Measurements from ENCODE around the gene ETV3L.
A peak's percentile ranks its signal among the peaks of the same experiment; 100 is the strongest.
"Not testable (repeated sequence)": the region's sequence is repeated elsewhere in the genome, so short reads cannot be mapped to it uniquely, and the experiment has no call there.

Gene ETV3L

DNA sequence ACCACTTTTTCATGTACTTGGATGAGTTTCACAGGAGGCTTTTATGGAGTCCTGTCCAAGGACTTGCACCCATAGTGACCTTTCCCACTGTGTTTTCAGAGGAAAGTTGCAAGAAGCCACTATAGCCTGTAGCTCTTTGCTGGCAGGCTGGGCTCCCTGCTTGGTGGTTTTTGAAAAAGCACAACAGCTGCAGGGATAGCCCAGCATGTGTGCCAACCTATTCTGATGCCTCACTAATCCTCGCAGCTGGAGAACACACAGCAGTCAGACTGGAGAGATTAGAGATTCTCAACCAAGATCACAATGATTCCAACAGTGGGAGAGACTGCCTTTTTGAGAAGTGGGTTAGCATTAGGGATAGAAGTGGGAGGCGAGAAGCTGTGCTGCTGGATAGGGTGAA lies 30.0 kb downstream of the ETV3L start:
- DNase-seq, result no peak

DNA sequence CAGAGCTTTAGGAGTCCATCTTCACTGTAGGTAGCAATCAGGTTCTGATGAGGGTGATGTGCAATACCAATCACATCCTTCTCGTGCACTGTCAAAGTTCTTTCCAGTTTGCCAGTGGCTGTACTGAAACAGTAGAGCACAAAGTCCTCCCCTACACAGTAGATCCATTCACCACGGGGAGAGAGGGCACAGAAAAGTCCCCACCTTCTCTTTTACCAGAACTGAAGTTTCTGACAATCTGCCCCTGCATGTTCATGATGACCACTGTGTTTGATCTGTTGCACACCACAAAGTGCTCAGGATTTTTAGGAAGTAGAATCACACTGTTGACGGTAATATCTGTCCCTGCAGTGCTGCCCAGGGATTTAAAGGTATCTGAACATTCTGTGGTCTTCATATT lies 40.4 kb downstream of the ETV3L start:
- not testable (repeated sequence) for DNase-seq

DNA sequence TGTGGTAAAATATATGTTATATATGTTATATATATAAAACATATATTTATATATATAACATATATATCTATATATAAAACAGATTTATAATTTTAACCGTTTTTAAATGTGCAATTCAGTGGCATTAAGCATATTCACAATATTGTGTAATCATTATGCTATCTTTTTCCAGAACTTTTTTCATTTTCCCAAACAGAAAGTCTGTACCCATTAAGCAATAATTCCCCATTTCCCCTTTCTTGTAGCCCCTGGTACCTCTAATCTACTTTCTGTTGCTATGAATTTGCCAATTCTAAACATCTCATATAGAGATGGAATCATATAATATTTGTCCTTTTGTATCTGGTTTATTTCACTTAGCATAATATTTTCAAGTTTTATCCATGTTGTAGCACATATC lies 43.3 kb downstream of the ETV3L start:
- DNase-seq, result no peak

DNA sequence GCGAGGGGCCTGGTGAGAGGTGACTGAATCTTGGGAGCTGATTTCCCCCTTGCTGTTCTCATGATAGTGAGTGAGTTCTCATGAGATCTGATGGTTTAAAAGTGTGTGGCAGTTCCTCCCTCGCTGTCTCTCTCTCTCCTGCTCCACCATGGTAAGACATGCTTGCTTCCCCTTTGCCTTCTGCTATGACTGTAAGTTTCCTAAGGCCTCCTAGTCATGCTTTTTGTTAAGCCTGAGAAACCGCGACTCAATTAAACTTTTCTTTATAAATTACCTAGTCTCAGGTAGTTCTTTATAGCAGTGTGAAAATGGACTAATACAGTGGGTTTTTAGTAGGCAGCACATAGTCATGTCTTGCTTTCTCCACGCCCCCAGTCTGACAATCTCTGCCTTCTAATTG lies 43.9 kb downstream of the ETV3L start:
- DNase-seq, result not testable (repeated sequence)

DNA sequence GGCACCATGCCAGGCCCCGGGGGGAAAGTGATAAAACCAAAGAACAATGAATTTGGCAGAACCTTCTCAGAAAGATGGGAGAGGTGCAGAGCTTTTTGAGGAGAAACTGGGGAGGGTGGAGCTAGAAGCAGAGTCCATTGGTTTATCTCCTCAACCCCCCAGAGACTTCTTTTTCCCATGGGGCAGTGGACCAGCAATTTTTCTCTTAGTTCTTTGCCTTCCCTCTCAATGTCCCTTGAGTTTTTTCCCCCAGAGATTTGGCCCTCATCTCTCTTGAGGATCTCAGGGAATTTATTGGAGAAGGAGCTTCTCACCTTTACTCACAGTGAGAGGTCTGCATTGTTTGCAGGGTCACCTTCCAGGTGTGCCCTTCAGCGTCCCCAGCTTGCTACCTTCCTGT lies 48.8 kb downstream of the ETV3L start:
- no peak for DNase-seq

DNA sequence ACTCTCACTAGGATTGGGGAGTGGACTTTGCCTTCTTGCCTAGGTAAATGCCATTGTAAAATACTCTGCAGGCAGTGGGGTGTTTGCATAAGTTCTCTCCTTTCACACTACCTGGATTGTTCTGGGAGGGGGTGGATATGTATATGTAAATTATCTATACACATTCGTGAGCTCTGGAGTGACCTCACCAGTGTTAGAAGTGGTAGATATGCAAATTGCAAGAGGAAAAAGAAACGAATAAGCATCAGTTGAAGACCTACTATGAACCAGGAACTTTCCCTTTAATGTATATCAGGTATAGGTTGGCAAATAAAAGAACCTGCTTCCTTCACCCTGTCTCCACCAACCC lies 52.6 kb downstream of the ETV3L start:
- no peak for DNase-seq

DNA sequence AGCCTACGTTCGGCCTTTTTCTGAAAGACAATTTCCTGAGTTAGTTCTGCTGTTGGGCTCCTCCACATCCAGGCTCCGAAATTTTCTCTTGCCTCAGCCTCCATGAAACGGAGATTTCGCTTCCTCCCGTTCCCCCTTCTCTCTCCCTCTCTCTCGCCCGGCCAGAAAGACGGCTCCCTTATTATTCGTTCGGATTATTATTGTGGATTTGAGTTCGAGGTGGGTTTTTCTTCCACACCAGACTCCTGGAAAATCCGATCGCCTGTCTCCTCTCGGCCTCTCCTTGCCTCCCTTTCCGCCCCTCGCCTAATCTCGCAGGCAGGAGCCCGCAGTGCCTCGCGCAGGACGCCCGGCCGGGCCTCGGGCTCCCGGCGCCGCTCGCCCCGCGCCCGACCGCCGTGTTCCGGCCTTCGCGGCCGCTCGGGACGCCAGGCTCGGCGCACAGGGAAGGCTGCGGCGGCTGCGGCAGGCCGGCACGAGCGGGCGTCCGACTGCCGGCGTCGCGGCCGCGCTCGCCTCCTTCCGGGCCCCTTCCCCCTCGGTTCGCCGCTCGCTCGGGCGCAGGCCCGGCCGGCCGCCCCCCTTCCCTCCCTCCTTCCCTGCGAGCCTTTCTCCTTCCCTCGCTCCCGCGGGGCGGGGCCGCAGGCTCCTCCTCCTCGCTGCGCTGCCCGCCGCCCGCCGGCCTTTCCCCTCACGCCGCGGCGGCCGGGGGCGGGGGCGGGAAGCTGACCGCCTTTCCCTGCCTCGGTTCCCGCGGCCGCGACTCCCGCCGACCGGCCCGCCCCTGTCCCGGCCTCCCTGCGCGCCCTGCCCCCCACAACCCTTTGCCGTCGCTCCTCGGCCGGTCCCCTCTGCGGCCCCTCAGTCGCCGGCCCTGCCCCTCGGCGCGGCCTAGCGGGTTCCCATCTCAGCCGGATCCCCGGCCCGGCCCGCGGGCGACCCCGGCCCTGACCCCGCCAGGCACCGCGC lies 54.1 kb downstream of the ETV3L start, which contains the start of gene ARHGEF11:
Gene ARHGEF11, minus strand, starts transcription at position 493 of the 969 bp plus-strand sequence. CDS start 1,412 bp downstream, outside the sequence.
- peak; percentile 62 for DNase-seq

DNA sequence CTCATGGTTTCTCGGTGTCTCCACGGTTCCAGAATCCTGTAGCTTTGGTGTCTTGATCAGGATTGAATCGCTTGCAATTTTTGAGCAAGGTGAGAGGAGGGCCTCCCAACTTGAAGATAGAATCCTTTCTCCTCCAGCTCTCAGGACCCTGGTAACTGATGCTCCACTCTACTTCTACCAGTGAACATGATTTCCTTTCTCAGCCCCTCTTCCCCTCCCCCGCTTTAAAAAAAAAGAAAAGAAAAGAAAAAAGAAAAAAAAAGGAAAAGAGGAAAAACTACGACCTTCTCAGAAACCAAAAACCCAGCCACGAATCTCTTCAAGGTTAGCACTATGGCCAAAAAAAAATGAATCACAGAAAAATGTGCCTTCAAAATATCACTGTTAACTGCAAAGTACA lies 55.3 kb downstream of the ETV3L start:
- DNase-seq, result no peak

DNA sequence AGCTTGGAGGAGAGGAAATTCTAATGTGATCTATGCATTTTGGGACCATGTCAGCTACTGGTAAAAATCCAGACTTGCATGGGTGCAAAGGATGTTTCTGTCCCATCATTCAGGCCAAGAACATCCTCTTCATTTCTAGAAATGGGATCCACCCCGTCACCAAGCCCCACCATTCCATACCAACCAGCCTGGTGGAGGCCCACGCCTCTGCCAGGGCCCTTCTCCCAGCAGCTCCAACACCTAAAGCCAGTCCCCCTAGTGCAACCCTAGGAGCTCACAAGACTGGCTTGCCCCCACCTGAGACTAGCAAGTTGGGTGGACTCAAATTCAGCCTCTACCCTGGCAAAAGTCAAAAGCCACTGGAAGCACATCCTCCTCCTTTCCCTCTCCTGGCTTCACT lies 55.9 kb downstream of the ETV3L start:
- no peak for DNase-seq

DNA sequence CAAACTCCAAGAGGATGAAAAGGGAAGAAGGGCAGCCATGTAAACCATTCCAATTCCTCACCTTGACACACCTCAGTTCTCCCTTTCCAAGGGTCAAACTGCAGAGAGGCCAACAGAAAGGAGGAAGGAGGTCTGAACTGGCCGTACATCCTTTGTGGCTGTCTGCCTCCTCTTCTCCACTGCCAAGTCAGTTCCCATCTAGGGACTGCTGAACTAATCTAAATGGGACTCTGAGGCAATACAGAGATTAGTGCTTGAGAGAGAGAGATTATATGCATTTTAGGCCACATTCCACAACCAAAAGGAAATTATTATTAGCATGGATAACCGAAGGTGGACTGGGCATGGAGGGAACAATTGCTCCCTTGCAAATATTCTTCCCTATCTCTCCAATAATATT lies 56.8 kb downstream of the ETV3L start:
- DNase-seq, result no peak
